ENCODE results near the gene STARD3. TPM values are rescaled to one million over a fixed set of nuclear protein-coding genes. Genes with fewer than 3 reads are reported as not detected.
A peak's percentile ranks its signal among the peaks of the same experiment; 100 is the strongest.

The STARD3 gene
- total and polyA plus RNA-seq, 2 of the 13 experiments (the other 11 are each of a cell fraction or from before 2014, with no cell fraction given): 34.6 to 100 TPM

DNA sequence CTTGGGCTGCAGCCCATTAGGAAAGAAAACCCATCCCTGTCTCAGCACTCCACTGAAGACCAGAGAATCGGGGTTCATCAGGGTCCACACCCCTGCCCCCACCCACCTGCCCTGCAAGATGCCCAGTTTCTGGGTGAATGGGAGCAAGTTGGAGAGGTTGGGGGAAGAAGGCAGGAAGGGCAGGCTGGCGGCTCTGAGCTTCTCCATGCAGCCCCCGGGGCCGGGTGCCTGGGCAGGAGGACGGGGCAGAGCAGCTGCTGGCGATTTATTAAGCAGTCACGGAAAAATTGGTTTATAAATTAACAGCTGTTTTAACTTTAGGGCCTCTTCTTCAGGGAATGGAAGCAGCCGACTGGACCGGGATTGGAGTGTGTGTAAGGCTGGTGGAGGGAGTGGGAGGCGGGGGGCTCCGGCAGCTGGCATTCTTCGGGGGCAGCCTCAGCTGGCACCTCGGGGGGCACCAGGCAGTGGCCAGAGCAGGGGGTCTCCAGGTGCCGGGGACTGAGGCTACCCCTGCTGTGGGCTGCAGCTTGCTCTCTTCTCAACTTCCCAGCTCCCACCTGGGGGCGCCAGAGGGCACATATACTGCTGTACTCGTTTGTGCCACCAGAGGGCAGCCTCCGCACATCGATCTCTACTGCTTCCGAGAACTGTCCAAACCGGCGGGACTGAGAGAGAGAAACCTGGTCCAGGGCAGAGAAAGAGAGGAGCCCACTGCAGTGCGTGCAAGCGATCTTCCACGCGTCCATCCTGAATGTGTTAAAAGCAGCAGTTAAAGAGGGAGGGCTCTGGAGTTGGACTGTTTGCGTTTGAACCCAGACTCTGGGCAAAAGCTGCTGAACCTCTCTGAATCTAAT is 15.2 kb upstream of the STARD3 start (continued):
- TF ChIP-seq ZMYM2 (CRISPR knock-in tag; IDR thresholded peaks at IDR 0.05) (no peak), ZNF616 (CRISPR knock-in tag; IDR thresholded peaks at IDR 0.05; ENCODE audit: low read depth) (no peak), MED1 (CRISPR knock-in tag; IDR thresholded peaks at IDR 0.05) (peak; percentile 72), JUN (CRISPR knock-in tag; IDR thresholded peaks at IDR 0.05) (no peak), ZNF276 (CRISPR knock-in tag; IDR thresholded peaks at IDR 0.05; ENCODE audit: low read depth) (no peak), LCORL (IDR thresholded peaks at IDR 0.05) (no peak), LCORL (CRISPR knock-in tag; IDR thresholded peaks at IDR 0.05) (peak; percentile 75), ZNF746 (CRISPR knock-in tag; IDR thresholded peaks at IDR 0.05) (no peak), RORA (CRISPR knock-in tag; IDR thresholded peaks at IDR 0.05) (no peak), ZNF543 (CRISPR knock-in tag; IDR thresholded peaks at IDR 0.05) (no peak), CHD2 (IDR thresholded peaks at IDR 0.05; ENCODE audit: low read depth, low read length) (no peak), FIP1L1 (IDR thresholded peaks at IDR 0.05; ENCODE audit: borderline replicate concordance, insufficient read depth, low read depth, low read length) (0 out of 2 replicates have a peak, but pooled peaks have one; percentile 71), ZNF329 (CRISPR knock-in tag; IDR thresholded peaks at IDR 0.05; ENCODE audit: low read depth) (no peak), RBAK (CRISPR knock-in tag; IDR thresholded peaks at IDR 0.05) (no peak), TCF12 (IDR thresholded peaks at IDR 0.05) (no peak), TCF12 (CRISPR knock-in tag; IDR thresholded peaks at IDR 0.05) (no peak; the same call in 1 of the 2 replicates), ZSCAN9 (CRISPR knock-in tag; IDR thresholded peaks at IDR 0.05; ENCODE audit: borderline replicate concordance) (peak; percentile 90), RXRA (CRISPR knock-in tag; IDR thresholded peaks at IDR 0.05) (peak; percentile 71; the same call in 1 of the 2 replicates), TAF1 (CRISPR knock-in tag; IDR thresholded peaks at IDR 0.05) (no peak), ZFX (CRISPR knock-in tag; IDR thresholded peaks at IDR 0.05; ENCODE audit: low read depth) (peak; percentile 53), SAP130 (CRISPR knock-in tag; IDR thresholded peaks at IDR 0.05; ENCODE audit: low read depth) (peak; percentile 75), U2AF2 (IDR thresholded peaks at IDR 0.05; ENCODE audit: low read depth, low read length) (no peak)
- TF ChIP-seq, protein P1, sequence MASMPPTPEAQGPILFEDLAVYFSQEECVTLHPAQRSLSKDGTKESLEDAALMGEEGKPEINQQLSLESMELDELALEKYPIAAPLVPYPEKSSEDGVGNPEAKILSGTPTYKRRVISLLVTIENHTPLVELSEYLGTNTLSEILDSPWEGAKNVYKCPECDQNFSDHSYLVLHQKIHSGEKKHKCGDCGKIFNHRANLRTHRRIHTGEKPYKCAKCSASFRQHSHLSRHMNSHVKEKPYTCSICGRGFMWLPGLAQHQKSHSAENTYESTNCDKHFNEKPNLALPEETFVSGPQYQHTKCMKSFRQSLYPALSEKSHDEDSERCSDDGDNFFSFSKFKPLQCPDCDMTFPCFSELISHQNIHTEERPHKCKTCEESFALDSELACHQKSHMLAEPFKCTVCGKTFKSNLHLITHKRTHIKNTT (CRISPR knock-in tag; IDR thresholded peaks at IDR 0.05): no peak
- TF ChIP-seq, protein P2, sequence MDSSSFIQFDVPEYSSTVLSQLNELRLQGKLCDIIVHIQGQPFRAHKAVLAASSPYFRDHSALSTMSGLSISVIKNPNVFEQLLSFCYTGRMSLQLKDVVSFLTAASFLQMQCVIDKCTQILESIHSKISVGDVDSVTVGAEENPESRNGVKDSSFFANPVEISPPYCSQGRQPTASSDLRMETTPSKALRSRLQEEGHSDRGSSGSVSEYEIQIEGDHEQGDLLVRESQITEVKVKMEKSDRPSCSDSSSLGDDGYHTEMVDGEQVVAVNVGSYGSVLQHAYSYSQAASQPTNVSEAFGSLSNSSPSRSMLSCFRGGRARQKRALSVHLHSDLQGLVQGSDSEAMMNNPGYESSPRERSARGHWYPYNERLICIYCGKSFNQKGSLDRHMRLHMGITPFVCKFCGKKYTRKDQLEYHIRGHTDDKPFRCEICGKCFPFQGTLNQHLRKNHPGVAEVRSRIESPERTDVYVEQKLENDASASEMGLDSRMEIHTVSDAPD (CRISPR knock-in tag; IDR thresholded peaks at IDR 0.05): no peak
- TF ChIP-seq, protein P3, sequence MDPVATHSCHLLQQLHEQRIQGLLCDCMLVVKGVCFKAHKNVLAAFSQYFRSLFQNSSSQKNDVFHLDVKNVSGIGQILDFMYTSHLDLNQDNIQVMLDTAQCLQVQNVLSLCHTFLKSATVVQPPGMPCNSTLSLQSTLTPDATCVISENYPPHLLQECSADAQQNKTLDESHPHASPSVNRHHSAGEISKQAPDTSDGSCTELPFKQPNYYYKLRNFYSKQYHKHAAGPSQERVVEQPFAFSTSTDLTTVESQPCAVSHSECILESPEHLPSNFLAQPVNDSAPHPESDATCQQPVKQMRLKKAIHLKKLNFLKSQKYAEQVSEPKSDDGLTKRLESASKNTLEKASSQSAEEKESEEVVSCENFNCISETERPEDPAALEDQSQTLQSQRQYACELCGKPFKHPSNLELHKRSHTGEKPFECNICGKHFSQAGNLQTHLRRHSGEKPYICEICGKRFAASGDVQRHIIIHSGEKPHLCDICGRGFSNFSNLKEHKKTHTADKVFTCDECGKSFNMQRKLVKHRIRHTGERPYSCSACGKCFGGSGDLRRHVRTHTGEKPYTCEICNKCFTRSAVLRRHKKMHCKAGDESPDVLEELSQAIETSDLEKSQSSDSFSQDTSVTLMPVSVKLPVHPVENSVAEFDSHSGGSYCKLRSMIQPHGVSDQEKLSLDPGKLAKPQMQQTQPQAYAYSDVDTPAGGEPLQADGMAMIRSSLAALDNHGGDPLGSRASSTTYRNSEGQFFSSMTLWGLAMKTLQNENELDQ (CRISPR knock-in tag; IDR thresholded peaks at IDR 0.05; ENCODE audit: borderline replicate concordance): no peak

All from HepG2 (cell line).